ENCODE data around the gene PIK3CG.

DNA sequence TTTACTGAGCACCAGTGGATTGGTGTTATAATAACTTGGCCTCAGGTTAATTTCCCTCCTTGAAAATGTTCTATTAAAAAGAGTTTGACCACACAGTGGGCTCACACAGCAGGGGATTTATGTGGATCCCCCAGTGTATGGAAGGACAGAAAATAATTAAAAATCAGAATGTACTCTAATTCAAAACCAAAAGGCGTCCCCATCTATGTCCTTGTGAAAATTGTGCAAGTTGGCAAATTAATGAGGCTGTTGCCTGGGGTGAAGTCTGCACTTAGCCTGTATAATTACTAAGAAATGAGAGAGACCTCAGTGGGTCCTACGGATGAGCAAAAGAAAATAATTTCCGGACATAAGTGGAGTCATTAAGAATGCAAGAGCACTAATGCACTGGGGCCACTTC is 31.1 kb downstream of the PIK3CG start:
- TF ChIP-seq, protein P1, sequence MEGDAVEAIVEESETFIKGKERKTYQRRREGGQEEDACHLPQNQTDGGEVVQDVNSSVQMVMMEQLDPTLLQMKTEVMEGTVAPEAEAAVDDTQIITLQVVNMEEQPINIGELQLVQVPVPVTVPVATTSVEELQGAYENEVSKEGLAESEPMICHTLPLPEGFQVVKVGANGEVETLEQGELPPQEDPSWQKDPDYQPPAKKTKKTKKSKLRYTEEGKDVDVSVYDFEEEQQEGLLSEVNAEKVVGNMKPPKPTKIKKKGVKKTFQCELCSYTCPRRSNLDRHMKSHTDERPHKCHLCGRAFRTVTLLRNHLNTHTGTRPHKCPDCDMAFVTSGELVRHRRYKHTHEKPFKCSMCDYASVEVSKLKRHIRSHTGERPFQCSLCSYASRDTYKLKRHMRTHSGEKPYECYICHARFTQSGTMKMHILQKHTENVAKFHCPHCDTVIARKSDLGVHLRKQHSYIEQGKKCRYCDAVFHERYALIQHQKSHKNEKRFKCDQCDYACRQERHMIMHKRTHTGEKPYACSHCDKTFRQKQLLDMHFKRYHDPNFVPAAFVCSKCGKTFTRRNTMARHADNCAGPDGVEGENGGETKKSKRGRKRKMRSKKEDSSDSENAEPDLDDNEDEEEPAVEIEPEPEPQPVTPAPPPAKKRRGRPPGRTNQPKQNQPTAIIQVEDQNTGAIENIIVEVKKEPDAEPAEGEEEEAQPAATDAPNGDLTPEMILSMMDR (IDR thresholded peaks at IDR 0.05): no peak
- TF ChIP-seq POLR2A (IDR thresholded peaks at IDR 0.05) (no peak), EP300 (IDR thresholded peaks at IDR 0.05) (no peak), POLR2AphosphoS5 (IDR thresholded peaks at IDR 0.05) (no peak)

All from upper lobe of left lung (tissue), 4 donors.